ENCODE results near the gene MYL4.

DNA sequence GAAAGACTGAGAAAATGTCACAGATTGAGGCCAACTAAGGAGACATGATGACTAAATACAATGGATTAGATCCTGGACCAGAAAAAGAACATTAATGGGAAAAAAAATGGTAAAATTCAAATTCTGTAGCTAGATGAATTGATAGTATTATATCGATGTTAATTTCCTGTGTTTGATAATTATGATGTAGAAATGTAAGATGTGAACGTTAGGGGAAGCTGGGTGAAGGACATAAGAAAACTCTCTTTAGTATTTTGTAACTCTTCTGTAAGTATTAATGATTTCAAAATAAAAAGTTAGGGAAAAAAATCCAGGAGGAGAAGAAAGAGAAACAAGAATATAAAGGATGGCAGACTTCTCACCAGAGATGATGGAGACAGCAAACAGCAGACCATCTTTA lies 41.7 kb downstream of the MYL4 start:
- TF ChIP-seq RFX5 (IDR thresholded peaks at IDR 0.05; ENCODE audit: low read depth, low read length) = no peak
- no peak for TF ChIP-seq SIX5 (IDR thresholded peaks at IDR 0.05; ENCODE audit: low read depth, low read length, severe bottlenecking)
- TF ChIP-seq KDM1A (IDR thresholded peaks at IDR 0.05; ENCODE audit: borderline replicate concordance) = no peak
- TF ChIP-seq, protein P1, sequence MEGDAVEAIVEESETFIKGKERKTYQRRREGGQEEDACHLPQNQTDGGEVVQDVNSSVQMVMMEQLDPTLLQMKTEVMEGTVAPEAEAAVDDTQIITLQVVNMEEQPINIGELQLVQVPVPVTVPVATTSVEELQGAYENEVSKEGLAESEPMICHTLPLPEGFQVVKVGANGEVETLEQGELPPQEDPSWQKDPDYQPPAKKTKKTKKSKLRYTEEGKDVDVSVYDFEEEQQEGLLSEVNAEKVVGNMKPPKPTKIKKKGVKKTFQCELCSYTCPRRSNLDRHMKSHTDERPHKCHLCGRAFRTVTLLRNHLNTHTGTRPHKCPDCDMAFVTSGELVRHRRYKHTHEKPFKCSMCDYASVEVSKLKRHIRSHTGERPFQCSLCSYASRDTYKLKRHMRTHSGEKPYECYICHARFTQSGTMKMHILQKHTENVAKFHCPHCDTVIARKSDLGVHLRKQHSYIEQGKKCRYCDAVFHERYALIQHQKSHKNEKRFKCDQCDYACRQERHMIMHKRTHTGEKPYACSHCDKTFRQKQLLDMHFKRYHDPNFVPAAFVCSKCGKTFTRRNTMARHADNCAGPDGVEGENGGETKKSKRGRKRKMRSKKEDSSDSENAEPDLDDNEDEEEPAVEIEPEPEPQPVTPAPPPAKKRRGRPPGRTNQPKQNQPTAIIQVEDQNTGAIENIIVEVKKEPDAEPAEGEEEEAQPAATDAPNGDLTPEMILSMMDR (IDR thresholded peaks at IDR 0.05 in 2 of 3, conservative IDR thresholded peaks at IDR 0.05 in 1 of 3; ENCODE audit: control insufficient read depth in 2 of 3, extremely low read depth in 1 of 3, insufficient read depth in 1 of 3, low read depth in 3 of 3, low read length in 3 of 3) = no peak
- no peak for TF ChIP-seq POLR2A (IDR thresholded peaks at IDR 0.05; ENCODE audit: low read depth, low read length)
- TF ChIP-seq POLR2AphosphoS5 (IDR thresholded peaks at IDR 0.05; ENCODE audit: low read length) = no peak

All from GM12878 (cell line).